ENCODE measurements around the gene FER. TPM values are rescaled to one million over a fixed set of nuclear protein-coding genes. Genes with fewer than 3 reads are reported as not detected.

Gene FER
- total and polyA plus RNA-seq, 2 of the 13 experiments (the other 11 are each of a cell fraction or from before 2014, with no cell fraction given): 7.9 to 29.0 TPM

GRCh38 chr5:109083937-109084336 is 336.2 kb downstream of the FER start (continued):
- TF ChIP-seq FOSL2 (CRISPR knock-in tag; IDR thresholded peaks at IDR 0.05) (no peak), CREB1 (IDR thresholded peaks at IDR 0.05) (no peak), CREB1 (CRISPR knock-in tag; IDR thresholded peaks at IDR 0.05) (no peak)

GRCh38 chr5:109089191-109089590 is 341.5 kb downstream of the FER start:
- TF ChIP-seq ZBTB38 (CRISPR knock-in tag; IDR thresholded peaks at IDR 0.05): no peak
- TF ChIP-seq MAFK (conservative IDR thresholded peaks at IDR 0.05 in 1 of 2, IDR thresholded peaks at IDR 0.05 in 1 of 2; ENCODE audit: low read length in 2 of 2): peak; percentile 49 to 55; a peak in 2 of 4 replicates
- peak; percentile 27; the same call in 1 of the 2 replicates for TF ChIP-seq MAFF (IDR thresholded peaks at IDR 0.05; ENCODE audit: low read depth, low read length)
- TF ChIP-seq ZSCAN5A (CRISPR knock-in tag; IDR thresholded peaks at IDR 0.05; ENCODE audit: borderline replicate concordance): no peak
- Histone ChIP-seq H3K79me2 (ENCODE audit: insufficient read depth, low read length) (no peaks in the 10 kb centered on the region), H3K27me3 (ENCODE audit: control insufficient read depth in 1 of 2, insufficient read depth in 2 of 2, low read length in 2 of 2) (no peaks in the 10 kb centered on the region), H3K9ac (ENCODE audit: insufficient read depth, low read depth, low read length) (no peak overlapping the region), H2AFZ (ENCODE audit: low read length) (no peak overlapping the region), H3K36me3 (replicated peaks in 1 of 2; ENCODE audit: control insufficient read depth in 1 of 2, insufficient read depth in 2 of 2, low read length in 2 of 2) (0 out of 5 replicates have a peak, but pooled peaks cover 0 to 2% of the 10 kb centered on the region in 2 experiments), H3K27ac (ENCODE audit: extremely low read length, insufficient read depth, low read length) (no peak overlapping the region), H3K4me1 (ENCODE audit: insufficient read depth, low read length) (no peaks in the 10 kb centered on the region), H3K4me2 (ENCODE audit: low read depth, low read length) (no peak overlapping the region), H3K9me3 (ENCODE audit: low read length) (no peaks in the 10 kb centered on the region), H4K20me1 (ENCODE audit: insufficient read depth, low read length) (no peaks in the 10 kb centered on the region), H3K4me3 (replicated peaks in 1 of 3; ENCODE audit: insufficient read depth in 1 of 3, low read depth in 2 of 3, low read length in 3 of 3) (no peak overlapping the region)
- BruUV-seq (replicated peaks): no TSS peak
- ChIA-PET POLR2A (no interaction called here), CTCF (ENCODE audit: low intra/inter-chr PET ratio, low total read pairs) (no interaction called here)
- DNase-seq (ENCODE audit: low spot score) (no peak), FAIRE-seq (no peak), ATAC-seq (no peak)
- in situ Hi-C loops (cut with HindIII; ENCODE audit: extremely low pct_ligation_motif_present, low pct_unique_long_range_greater_than_20kb): no loop called here
- intact Hi-C loops (cut with micrococcal nuclease; ENCODE audit: unreplicated experiment): no loop called here

Measured in HepG2 (cell line).